Hematopoietic multipotent progenitor cell treated with erythropoietin and hydrocortisone succinate and interleukin-3 and kit ligand, for 15 days (in vitro differentiated cells): ENCODE measurements around the gene TTC38.
A peak's percentile ranks its signal among the peaks of the same experiment; 100 is the strongest.

Source experiments
- DNase-seq: peaks from one replicate; pipeline ENCODE4 v3.0.0-alpha.2; 2015; ENCODE audit warnings: low spot score

The TTC38 gene

GRCh38 chr22:46267431-46268279, at the start of gene TTC38:
Gene TTC38 (plus strand): TSS chr22:46268008. CDS start chr22:46268040, 32 bp downstream.
- DNase-seq = peak; percentile 61

GRCh38 chr22:46219636-46220035, 48.2 kb upstream of the TTC38 start:
- DNase-seq = peak; percentile 13

GRCh38 chr22:46220921-46221320, 46.9 kb upstream of the TTC38 start:
- DNase-seq = no peak

GRCh38 chr22:46224044-46224897, 43.5 kb upstream of the TTC38 start:
- DNase-seq = no peak

GRCh38 chr22:46224898-46225290, 42.9 kb upstream of the TTC38 start:
- DNase-seq = no peak

GRCh38 chr22:46225631-46226030, 42.2 kb upstream of the TTC38 start:
- no peak for DNase-seq

- no peak for DNase-seq
Observed at GRCh38 chr22:46226577-46226976, 41.2 kb upstream of the TTC38 start.

GRCh38 chr22:46229701-46230100, 38.1 kb upstream of the TTC38 start:
- DNase-seq = no peak

- DNase-seq = no peak
Observed at GRCh38 chr22:46230262-46230901, 37.4 kb upstream of the TTC38 start.

GRCh38 chr22:46233231-46233630, 34.6 kb upstream of the TTC38 start:
- DNase-seq = peak; percentile 53

- DNase-seq = peak; percentile 67
Observed at GRCh38 chr22:46234969-46235368, 32.8 kb upstream of the TTC38 start.

- no peak for DNase-seq
Observed at GRCh38 chr22:46237453-46238124, 30.2 kb upstream of the TTC38 start.

GRCh38 chr22:46238541-46238940, 29.3 kb upstream of the TTC38 start:
- no peak for DNase-seq

GRCh38 chr22:46239261-46240048, 28.4 kb upstream of the TTC38 start:
- peak; percentile 80 for DNase-seq

- DNase-seq = no peak
Observed at GRCh38 chr22:46240073-46240472, 27.7 kb upstream of the TTC38 start.

GRCh38 chr22:46240506-46240905, 27.3 kb upstream of the TTC38 start:
- DNase-seq = peak; percentile 31

- no peak for DNase-seq
Observed at GRCh38 chr22:46240907-46241306, 26.9 kb upstream of the TTC38 start.

GRCh38 chr22:46241396-46242007, 26.3 kb upstream of the TTC38 start:
- DNase-seq = peak; percentile 92

- no peak for DNase-seq
Observed at GRCh38 chr22:46242076-46242475, 25.7 kb upstream of the TTC38 start.

GRCh38 chr22:46244771-46245170, 23.0 kb upstream of the TTC38 start:
- no peak for DNase-seq

- DNase-seq = no peak
Observed at GRCh38 chr22:46245511-46245910, 22.3 kb upstream of the TTC38 start.
